COR-L47 (cell line): ENCODE measurements around the gene STAB1.

ENCODE experiments used
- DNase-seq: peaks from one replicate; lab custom pipeline; 2025; lab: John Stamatoyannopoulos, UW

The STAB1 gene

DNA sequence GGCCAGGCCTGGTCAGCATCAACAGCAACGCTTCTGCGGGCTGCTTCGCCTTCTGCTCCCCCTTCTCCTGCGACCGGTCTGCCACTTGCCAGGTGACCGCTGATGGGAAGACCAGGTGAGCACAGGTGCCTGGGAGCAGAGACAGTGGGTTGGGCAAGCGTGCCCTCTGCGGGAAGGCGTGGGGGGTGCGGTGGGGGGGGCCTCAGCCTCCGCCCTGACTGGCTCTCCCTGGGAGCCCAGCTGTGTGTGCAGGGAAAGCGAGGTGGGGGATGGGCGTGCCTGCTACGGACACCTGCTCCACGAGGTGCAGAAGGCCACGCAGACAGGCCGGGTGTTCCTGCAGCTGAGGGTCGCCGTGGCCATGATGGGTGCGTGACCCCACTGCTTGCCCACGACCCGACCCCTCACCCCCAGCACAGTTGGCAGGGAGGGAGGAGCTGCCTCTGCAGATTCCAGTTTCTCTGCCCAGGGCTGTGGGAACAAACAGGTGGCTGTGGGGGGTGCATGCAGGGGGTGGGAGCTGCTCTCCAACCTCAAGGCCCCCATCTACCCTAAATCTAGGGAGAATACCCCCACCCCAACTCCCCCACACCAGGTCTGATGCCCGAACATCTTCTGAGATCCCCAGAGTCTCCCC is 8.8 kb downstream of the STAB1 start:
- DNase-seq: peak; percentile 6

GRCh38 chr3:52504977-52505376 is 9.8 kb downstream of the STAB1 start:
- DNase-seq: no peak

DNA sequence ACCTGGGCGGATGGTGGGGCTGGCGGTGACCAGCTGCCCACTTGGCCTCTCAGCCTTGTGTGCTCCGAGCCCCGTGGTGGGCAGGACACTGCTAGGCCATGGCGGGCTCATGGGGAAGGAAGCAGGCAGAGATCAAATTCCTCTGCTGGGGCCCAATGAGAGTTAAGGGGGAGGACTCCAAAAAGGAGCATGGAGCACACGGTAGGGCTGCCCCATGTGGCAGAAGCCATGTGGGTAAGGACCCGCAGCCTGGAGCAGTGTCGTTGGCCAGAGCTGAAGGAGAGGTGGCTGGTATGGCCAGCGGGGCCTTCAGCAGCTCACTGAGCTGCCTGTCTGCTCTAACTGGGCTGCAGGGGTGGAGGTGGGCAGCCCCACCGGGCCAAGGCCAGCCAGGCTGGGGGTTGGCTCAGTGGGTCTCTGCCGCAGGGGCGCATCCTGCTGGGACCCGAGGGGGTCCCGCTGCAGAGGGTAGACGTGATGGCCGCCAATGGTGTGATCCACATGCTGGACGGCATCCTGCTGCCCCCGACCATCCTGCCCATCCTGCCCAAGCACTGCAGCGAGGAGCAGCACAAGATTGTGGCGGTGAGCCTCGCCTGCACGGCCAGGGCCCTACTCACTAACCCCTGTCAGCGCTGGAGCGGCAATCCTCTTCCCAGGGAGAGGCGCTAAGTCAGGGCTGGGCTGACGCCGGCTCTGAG is 11.3 kb downstream of the STAB1 start:
- DNase-seq: no peak

DNA sequence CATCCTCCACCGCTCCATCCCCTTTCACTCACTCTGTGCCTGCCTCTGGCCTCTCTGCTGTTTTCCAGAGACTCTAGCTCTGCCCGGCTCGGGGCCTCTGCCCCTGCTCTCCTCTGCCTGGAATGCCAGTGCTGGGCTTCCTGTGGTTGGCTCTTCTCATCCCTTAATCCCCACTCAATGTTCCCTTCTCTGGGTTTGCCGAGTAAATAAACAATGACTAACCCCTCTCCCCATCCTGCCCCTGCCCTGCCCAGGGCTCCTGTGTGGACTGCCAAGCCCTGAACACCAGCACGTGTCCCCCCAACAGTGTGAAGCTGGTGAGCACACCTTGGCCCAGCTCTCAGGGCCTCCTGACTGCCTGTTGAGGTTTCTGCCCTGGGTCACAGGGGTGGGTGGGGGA is 12.2 kb downstream of the STAB1 start:
- no peak for DNase-seq

DNA sequence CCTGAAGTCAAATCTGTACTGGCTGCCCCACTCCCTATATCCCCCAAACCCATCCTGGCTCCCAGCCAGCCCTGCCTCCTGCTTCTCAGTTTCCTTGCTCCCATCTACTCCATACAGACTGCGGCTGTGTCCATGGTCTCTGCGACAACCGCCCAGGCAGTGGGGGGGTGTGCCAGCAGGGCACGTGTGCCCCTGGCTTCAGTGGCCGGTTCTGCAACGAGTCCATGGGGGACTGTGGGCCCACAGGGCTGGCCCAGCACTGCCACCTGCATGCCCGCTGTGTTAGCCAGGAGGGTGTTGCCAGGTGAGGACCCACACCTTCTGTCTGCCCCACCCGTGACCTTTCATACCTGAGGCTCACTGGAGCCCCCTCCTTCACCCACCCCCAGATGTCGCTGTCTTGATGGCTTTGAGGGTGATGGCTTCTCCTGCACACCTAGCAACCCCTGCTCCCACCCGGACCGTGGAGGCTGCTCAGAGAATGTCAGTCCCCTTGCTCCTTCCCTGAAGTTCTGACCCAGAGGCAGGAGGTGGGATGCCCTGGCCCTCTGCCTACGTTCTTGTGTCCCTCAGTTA is 14.7 kb downstream of the STAB1 start:
- DNase-seq: no peak

GRCh38 chr3:52511509-52511908 is 16.4 kb downstream of the STAB1 start:
- no peak for DNase-seq

DNA sequence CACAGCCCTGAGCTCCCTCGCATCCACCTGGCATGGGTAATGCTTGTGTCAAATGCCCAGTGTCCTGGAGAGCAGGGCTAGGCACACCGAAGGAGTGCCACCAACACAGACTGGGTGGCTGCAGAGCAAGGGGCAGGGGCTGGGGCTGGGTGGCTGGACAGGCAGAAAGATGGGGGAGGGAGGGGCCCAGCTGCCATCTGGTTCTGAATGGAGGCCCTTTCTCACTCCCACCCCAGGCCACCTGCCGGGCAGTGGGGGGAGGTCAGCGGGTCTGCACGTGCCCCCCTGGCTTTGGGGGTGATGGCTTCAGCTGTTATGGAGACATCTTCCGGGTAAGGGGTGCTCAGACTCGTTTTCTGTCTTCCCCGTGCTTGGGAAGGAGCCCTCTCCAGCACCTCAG is 17.0 kb downstream of the STAB1 start:
- DNase-seq: no peak

DNA sequence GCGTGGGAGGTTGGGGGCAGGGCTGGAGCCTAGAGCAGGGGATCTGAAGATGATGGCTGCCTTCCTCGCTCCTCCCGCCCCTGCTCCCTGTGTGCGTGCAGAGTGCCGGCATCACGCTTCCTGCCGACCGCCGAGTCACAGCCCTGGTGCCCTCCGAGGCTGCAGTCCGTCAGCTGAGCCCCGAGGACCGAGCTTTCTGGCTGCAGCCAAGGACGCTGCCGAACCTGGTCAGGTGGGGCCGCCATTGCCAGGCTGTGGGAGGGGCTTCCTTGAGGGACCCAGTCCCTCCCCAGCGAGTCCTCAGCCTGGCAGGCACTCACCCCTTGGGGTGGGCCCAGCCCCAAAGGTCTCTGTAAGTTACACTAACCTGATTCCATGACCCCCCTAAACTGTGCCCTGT is 17.6 kb downstream of the STAB1 start:
- no peak for DNase-seq

DNA sequence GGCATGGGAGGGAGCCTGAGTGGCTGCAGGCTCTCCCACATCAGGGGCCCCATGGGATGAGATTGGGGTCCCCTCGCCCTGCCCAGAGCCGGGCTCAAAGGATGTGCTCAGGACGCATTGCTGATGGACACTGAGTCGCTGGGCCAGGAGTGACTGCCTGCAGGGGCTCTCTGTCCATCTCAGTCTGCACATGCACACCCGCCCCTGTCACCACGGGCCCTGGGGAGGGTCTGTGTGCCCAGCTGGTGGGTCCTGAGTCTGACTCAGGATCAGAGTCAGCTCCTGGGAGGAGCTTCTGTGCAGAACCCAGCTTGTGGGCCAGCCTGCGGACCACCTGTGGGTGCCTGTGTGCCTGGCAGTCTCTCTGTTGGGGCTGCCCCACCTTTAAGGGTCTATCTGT is 18.1 kb downstream of the STAB1 start:
- no peak for DNase-seq

GRCh38 chr3:52514576-52514975 is 19.4 kb downstream of the STAB1 start:
- no peak for DNase-seq

- no peak for DNase-seq
Measured at GRCh38 chr3:52515192-52515591, 20.1 kb downstream of the STAB1 start.

GRCh38 chr3:52516509-52517195 is 21.5 kb downstream of the STAB1 start:
- no peak for DNase-seq

GRCh38 chr3:52517796-52518722 is 22.9 kb downstream of the STAB1 start:
- no peak for DNase-seq

GRCh38 chr3:52518723-52519444 is 23.7 kb downstream of the STAB1 start:
- DNase-seq: no peak

DNA sequence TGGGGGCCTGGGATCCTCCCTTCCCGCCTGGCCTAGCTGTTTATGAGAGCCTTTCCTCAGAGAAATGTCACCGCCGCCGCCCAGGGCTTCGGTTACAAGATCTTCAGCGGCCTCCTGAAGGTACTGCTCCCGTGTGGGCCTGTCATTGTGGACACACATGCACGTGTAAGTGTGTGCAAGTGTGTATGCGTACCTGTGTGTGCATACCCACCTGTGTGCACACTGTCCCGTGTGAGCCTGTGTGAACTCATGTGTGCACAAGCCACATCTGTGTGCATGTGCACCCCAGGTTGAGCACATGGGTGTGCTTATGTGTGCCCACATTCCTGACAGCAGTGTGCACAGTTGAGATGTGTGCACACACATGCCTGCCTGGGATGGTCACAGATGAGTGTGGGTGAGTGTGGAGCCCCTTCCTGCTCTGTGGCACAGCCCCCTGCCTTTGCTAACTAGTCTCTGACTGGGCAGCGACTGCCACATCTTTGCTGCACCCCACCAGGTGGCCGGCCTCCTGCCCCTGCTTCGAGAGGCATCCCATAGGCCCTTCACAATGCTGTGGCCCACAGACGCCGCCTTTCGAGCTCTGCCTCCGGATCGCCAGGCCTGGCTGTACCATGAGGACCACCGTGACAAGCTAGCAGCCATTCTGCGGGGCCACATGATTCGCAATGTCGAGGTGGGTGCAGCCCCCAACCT is 24.5 kb downstream of the STAB1 start:
- DNase-seq: no peak

DNA sequence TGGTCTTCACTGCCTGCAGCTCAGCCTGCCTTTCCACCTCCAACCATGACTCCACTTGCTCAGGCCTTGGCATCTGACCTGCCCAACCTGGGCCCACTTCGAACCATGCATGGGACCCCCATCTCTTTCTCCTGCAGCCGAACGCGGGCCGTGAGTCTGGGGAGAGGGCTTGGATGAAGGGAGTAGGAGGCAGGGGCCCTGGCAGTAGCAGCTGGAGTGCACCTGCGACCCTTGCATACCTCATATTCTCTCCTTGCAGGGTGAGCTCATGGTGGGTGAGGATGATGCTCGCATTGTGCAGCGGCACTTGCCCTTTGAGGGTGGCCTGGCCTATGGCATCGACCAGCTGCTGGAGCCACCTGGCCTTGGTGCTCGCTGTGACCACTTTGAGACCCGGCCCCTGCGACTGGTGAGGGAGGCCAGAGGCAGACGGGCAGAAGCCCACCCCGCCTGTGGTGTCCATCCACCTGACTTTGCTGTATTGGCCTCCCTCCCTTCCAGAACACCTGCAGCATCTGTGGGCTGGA is 25.1 kb downstream of the STAB1 start:
- no peak for DNase-seq

DNA sequence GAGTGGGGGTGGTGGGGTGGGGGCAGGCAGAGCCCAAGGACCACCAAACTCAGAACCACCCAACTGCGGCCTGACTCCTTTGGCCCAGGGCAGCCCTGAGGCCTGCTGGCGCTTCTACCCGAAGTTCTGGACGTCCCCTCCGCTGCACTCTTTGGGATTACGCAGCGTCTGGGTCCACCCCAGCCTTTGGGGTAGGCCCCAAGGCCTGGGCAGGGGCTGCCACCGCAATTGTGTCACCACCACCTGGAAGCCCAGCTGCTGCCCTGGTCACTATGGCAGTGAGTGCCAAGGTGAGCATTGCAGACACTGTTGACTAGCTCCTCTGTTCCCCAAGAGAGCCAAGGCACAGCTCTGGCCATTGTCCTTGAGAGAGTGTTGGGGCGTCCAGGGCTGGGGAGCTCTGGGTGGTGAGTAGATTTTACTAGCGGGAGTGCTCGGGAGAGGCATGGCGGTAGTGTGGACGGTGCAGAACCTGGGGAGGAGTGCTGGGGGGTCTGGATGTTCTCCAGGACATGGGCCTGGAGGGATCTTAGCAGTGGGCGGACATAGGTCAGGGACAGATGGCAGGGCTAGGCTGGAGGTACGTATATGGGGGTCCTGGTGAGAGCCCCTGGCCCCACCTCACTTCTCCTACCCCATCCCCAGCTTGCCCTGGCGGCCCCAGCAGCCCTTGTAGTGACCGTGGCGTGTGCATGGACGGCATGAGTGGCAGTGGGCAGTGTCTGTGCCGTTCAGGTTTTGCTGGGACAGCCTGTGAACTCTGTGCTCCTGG is 25.8 kb downstream of the STAB1 start:
- DNase-seq: no peak

DNA sequence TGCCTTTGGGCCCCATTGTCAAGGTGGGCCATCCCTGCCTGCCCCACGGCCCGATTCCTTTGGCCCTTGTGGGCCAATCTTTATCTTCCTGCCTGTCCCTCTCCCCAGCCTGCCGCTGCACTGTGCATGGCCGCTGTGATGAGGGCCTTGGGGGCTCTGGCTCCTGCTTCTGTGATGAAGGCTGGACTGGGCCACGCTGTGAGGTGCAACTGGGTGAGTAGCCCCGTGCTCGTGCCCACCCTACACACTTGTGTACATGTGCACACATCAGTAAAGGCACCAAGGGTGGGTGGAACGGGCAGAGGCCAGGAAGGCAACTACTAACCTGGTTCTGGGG is 26.3 kb downstream of the STAB1 start:
- DNase-seq: no peak

GRCh38 chr3:52521881-52522650 is 26.9 kb downstream of the STAB1 start:
- no peak for DNase-seq
